Left ventricle myocardium inferior (tissue), 1 donor: ENCODE data around the gene NOP9. TPM values are rescaled to one million over a fixed set of nuclear protein-coding genes. Genes with fewer than 3 reads are reported as not detected.

Experiments
- DNase-seq: peaks from one replicate; pipeline ENCODE4 v3.0.0-alpha.2; 2020
- H3K27ac ChIP-seq: fragments of 200-600 bp; replicated peaks from 2 replicates; pipeline ENCODE4 v1.8.0; 2021
- H3K27me3 ChIP-seq: fragments of 200-600 bp; 2 replicates; pipeline ENCODE4 v1.8.0; 2021; ENCODE audit warnings: low read depth
- H3K36me3 ChIP-seq: fragments of 200-600 bp; 2 replicates; pipeline ENCODE4 v1.8.0; 2021
- H3K4me1 ChIP-seq: fragments of 200-600 bp; 2 replicates; pipeline ENCODE4 v1.8.0; 2021
- H3K4me3 ChIP-seq: fragments of 200-600 bp; 2 replicates; pipeline ENCODE4 v1.8.0; 2021; ENCODE audit warnings: mild to moderate bottlenecking, moderate library complexity
- H3K9me3 ChIP-seq: fragments of 200-600 bp; replicated peaks from 2 replicates; pipeline ENCODE4 v1.8.0; 2021
- intact Hi-C: fragments of 100-400 bp; cut with micrococcal nuclease; formaldehyde crosslinking; loops from one replicate; pipeline ENCODE4 v1.11.0; 2022
- total RNA-seq: library from RNA; stranded (reverse); fragmentation: NEBNext Ultra II Directional; extraction: Animal tissue kit (Norgen Biotek cat#: 25700); gene quantifications from one replicate; pipeline ENCODE4 v1.2.1, GENCODE V29; 2021
- TF ChIP-seq, protein P1 (sequence below): fragments of 200-600 bp; IDR thresholded peaks from 2 replicates; pipeline ENCODE4 v1.8.0; 2021; ENCODE audit warnings: antibody characterized with exemption, mild to moderate bottlenecking, borderline replicate concordance
- donor health status: DM: no; HTN: yes; CAD: no; lungs with severe emphysema.

NOP9 gene
- total RNA-seq, 1 donor from 2014 or later, result 23.4 TPM

- TF ChIP-seq, protein P1, sequence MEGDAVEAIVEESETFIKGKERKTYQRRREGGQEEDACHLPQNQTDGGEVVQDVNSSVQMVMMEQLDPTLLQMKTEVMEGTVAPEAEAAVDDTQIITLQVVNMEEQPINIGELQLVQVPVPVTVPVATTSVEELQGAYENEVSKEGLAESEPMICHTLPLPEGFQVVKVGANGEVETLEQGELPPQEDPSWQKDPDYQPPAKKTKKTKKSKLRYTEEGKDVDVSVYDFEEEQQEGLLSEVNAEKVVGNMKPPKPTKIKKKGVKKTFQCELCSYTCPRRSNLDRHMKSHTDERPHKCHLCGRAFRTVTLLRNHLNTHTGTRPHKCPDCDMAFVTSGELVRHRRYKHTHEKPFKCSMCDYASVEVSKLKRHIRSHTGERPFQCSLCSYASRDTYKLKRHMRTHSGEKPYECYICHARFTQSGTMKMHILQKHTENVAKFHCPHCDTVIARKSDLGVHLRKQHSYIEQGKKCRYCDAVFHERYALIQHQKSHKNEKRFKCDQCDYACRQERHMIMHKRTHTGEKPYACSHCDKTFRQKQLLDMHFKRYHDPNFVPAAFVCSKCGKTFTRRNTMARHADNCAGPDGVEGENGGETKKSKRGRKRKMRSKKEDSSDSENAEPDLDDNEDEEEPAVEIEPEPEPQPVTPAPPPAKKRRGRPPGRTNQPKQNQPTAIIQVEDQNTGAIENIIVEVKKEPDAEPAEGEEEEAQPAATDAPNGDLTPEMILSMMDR, result no peak
- Histone ChIP-seq H3K4me1 (peaks cover 65% of the 10 kb centered on the region), H3K9me3 (no peaks in the 10 kb centered on the region), H3K27me3 (peaks cover 81% of the 10 kb centered on the region), H3K36me3 (peaks cover 5% of the 10 kb centered on the region), H3K4me3 (peak overlapping the region; percentile 78), H3K27ac (peak overlapping the region; percentile 95)
- no peak for DNase-seq
- intact Hi-C loops, result no loop called here
Observed at GRCh38 chr14:24335461-24336171, 36.0 kb downstream of the NOP9 start.

DNA sequence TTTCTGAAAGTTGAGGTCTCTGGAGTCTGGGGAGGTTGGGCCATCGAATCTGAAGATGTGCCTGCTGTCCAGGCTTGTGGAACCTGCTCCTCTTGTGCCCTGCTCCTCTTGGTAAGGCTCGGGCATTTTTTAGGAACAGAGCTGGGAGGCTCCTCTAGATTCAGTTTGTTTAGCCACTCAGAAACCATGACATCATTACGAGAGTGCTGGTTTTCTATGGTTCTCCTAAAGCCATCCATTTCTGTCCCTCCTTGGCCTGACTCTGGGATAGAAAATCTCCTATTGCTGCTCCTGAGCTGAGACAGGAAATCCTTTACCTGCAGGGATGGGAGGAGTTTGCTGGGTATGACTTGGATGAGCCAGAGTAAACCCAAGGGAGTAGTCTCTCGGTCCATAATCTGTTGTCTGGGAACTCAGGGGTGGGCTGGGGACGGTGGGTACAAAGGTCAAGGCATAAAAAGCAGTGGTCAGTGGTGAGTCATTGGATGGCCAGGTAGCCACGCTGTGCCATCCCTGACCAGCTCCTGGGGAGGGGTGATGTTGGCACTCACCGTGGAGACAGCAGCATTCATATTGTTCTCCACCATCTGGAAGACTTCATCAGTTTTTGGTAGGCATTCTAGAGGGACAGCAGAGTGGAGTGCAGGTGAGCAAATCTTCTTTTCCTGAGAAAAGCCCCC lies 37.6 kb downstream of the NOP9 start:
- peaks cover 58% of the 10 kb centered on the region for H3K4me1 ChIP-seq
- TF ChIP-seq, protein P1, result no peak
- intact Hi-C loops, result no loop called here
- no peak overlapping the region for H3K27ac ChIP-seq
- no peak overlapping the region for H3K4me3 ChIP-seq
- H3K9me3 ChIP-seq, result no peaks in the 10 kb centered on the region
- no peak for DNase-seq
- H3K36me3 ChIP-seq, result no peaks in the 10 kb centered on the region
- peaks cover 93% of the 10 kb centered on the region for H3K27me3 ChIP-seq

GRCh38 chr14:24337824-24338175 lies 38.1 kb downstream of the NOP9 start:
- Histone ChIP-seq H3K36me3 (no peaks in the 10 kb centered on the region), H3K4me1 (peaks cover 53% of the 10 kb centered on the region), H3K9me3 (no peaks in the 10 kb centered on the region), H3K27me3 (peaks cover 88% of the 10 kb centered on the region), H3K4me3 (no peak overlapping the region), H3K27ac (no peak overlapping the region)
- no peak for DNase-seq
- TF ChIP-seq, protein P1, result no peak
- intact Hi-C loops, result no loop called here

- H3K27ac ChIP-seq, result peak overlapping the region; percentile 70
- intact Hi-C loops, result no loop called here
- no peak for DNase-seq
- H3K27me3 ChIP-seq, result peaks cover 78% of the 10 kb centered on the region
- peak overlapping the region; percentile 67 for H3K4me3 ChIP-seq
- H3K9me3 ChIP-seq, result no peaks in the 10 kb centered on the region
- TF ChIP-seq, protein P1, result no peak
- H3K36me3 ChIP-seq, result no peaks in the 10 kb centered on the region
- peaks cover 45% of the 10 kb centered on the region for H3K4me1 ChIP-seq
Observed at GRCh38 chr14:24338843-24339242, 39.2 kb downstream of the NOP9 start.

DNA sequence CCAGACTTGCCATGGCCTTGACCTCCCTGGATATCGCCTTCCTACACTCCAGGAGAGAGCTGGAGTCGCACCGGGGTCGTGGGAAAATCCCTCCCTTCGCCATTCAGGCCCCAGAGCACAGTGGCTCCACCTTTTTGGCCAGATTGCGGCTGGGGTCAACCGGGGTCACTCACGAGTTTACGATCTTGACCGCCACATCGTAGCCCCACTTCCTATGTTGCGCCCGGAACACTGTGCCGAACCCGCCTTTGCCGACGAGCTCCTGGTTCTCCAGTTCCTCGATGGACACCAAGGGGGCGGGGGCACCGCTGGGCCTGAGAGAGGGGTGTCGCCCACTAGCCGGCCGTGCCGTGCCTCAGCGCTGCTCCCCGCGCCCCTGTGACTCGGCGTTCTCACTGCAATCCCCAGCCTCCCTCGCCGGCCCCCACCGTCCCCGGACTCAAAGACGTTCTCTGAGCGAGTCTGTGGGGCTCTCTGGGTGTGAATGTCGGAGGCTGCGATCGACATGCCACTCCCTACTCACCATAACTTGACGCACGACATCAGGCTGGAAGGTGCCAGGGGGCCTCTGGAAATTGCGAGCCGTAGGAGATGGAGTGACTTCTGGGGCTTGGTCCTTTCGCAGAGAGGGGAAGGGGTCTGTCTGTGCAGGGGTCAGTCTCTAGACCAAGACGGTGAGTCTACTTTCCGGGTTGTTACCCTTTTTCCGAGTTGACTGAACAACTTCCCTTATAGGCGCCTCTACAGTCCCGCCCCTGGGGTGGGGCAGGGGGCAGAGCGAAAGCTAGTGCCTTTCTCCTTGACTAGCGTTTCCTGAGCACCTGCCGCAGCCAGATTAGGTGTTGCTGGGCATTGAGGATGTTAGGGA lies 39.9 kb downstream of the NOP9 start, which contains the start of gene RIPK3:
Gene RIPK3 (minus strand): TSS at position 708 of the 868 bp plus-strand sequence. CDS start 165 bp downstream, at position 543.
- no peaks in the 10 kb centered on the region for H3K9me3 ChIP-seq
- peak; percentile 47 for DNase-seq
- H3K4me3 ChIP-seq, result peak within 1 kb of the TSS; percentile 67
- H3K27me3 ChIP-seq, result peaks cover 72% of the 10 kb centered on the region
- intact Hi-C loops, result no loop called here
- TF ChIP-seq, protein P1, result no peak
- H3K27ac ChIP-seq, result peak within 1 kb of the TSS; percentile 70
- H3K36me3 ChIP-seq, result no peaks in the 10 kb centered on the region
- H3K4me1 ChIP-seq, result peaks cover 40% of the 10 kb centered on the region
